H9 (cell line): ENCODE data around the gene CTF1. TPM values are rescaled to one million over a fixed set of nuclear protein-coding genes. Genes with fewer than 3 reads are reported as not detected.

Experiments used
- DNase-seq: peaks from one replicate; pipeline ENCODE4 v3.0.0-alpha.2; 2017
- H2AFZ ChIP-seq: one replicate; pipeline ENCODE4 v1.6.1; 2013; ENCODE audit warnings: mild to moderate bottlenecking, low read length, control low read depth, moderate library complexity
- H2AK5ac ChIP-seq: 2 replicates; pipeline ENCODE4 v1.6.1; 2013; ENCODE audit warnings: low read length, control low read depth, mixed read lengths; ENCODE audit not compliant: insufficient read length
- H2BK120ac ChIP-seq: one replicate; pipeline ENCODE4 v1.6.1; 2013; ENCODE audit warnings: low read depth, mild to moderate bottlenecking, low read length, control low read depth, inconsistent platforms; ENCODE audit not compliant: poor library complexity, severe bottlenecking
- H2BK12ac ChIP-seq: 2 replicates; pipeline ENCODE4 v1.6.1; 2013; ENCODE audit warnings: low read length, control low read depth, mixed read lengths, low read depth; ENCODE audit not compliant: insufficient read length
- H2BK15ac ChIP-seq: 2 replicates; pipeline ENCODE4 v1.6.1; 2013; ENCODE audit warnings: low read depth, low read length, control low read depth
- H2BK20ac ChIP-seq: one replicate; pipeline ENCODE4 v1.6.1; 2013; ENCODE audit warnings: low read depth, mild to moderate bottlenecking, low read length, control low read depth, inconsistent platforms; ENCODE audit not compliant: poor library complexity, severe bottlenecking
- H2BK5ac ChIP-seq: 2 replicates; pipeline ENCODE4 v1.6.1; 2013; ENCODE audit warnings: low read length, control low read depth, mixed read lengths; ENCODE audit not compliant: insufficient read length
- H3K14ac ChIP-seq: 2 replicates; pipeline ENCODE4 v1.6.1; 2013; ENCODE audit warnings: low read length, control low read depth; ENCODE audit not compliant: insufficient read depth
- H3K18ac ChIP-seq: 2 replicates; pipeline ENCODE4 v1.6.1; 2013; ENCODE audit warnings: low read depth, mild to moderate bottlenecking, mixed read lengths, low read length, control low read depth; ENCODE audit not compliant: insufficient read length
- H3K23ac ChIP-seq: 2 replicates; pipeline ENCODE4 v1.6.1; 2013; ENCODE audit warnings: low read length, control low read depth, mixed read lengths, low read depth; ENCODE audit not compliant: insufficient read length
- H3K23me2 ChIP-seq: 2 replicates; pipeline ENCODE4 v1.6.1; 2013; ENCODE audit warnings: low read depth, mild to moderate bottlenecking, mixed read lengths, low read length, control low read depth; ENCODE audit not compliant: insufficient read length, poor library complexity, severe bottlenecking
- H3K27ac ChIP-seq: 2 replicates; pipeline ENCODE4 v1.5.1; 2013; ENCODE audit warnings: low read length, control low read depth, mixed read lengths, low read depth; ENCODE audit not compliant: insufficient read length
- H3K27me3 ChIP-seq: 2 replicates; pipeline ENCODE4 v1.6.1; 2013; ENCODE audit warnings: low read length, control low read depth, inconsistent platforms; ENCODE audit not compliant: insufficient read depth
- H3K4ac ChIP-seq: 2 replicates; pipeline ENCODE4 v1.6.1; 2013; ENCODE audit warnings: low read depth, mild to moderate bottlenecking, control low read depth, inconsistent platforms, low read length, moderate library complexity
- H3K4me1 ChIP-seq: 2 replicates; pipeline ENCODE4 v1.6.1; 2013; ENCODE audit warnings: low read length, control low read depth, inconsistent platforms; ENCODE audit not compliant: insufficient read depth
- H3K4me2 ChIP-seq: 2 replicates; pipeline ENCODE4 v1.6.1; 2013; ENCODE audit warnings: low read length, control low read depth, mixed read lengths; ENCODE audit not compliant: insufficient read length, insufficient read depth
- H3K56ac ChIP-seq: 2 replicates; pipeline ENCODE4 v1.6.1; 2013; ENCODE audit warnings: low read depth, mild to moderate bottlenecking, mixed read lengths, low read length, control low read depth; ENCODE audit not compliant: insufficient read length
- H3K79me1 ChIP-seq: 2 replicates; pipeline ENCODE4 v1.6.1; 2013; ENCODE audit warnings: low read depth, mild to moderate bottlenecking, moderate library complexity, low read length, control low read depth, inconsistent platforms; ENCODE audit not compliant: insufficient read depth, poor library complexity, severe bottlenecking
- H3K79me2 ChIP-seq: 2 replicates; pipeline ENCODE4 v1.6.1; 2013; ENCODE audit warnings: low read length, control low read depth, inconsistent platforms; ENCODE audit not compliant: insufficient read depth
- H3K9ac ChIP-seq: 2 replicates; pipeline ENCODE4 v1.6.1; 2013; ENCODE audit warnings: low read length, control low read depth, mixed read lengths; ENCODE audit not compliant: insufficient read length; ENCODE audit errors: extremely low read depth
- H3K9me3 ChIP-seq: one replicate; pipeline ENCODE4 v1.6.1; 2013; ENCODE audit warnings: low read depth, low read length, inconsistent platforms; ENCODE audit not compliant: control insufficient read depth
- H3T11ph ChIP-seq: one replicate; pipeline ENCODE4 v1.6.1; 2013; ENCODE audit warnings: mild to moderate bottlenecking, low read length, control low read depth, inconsistent platforms
- H4K20me1 ChIP-seq: one replicate; pipeline ENCODE4 v1.6.1; 2013; ENCODE audit not compliant: control insufficient read depth, insufficient read length, insufficient read depth
- H4K5ac ChIP-seq: 2 replicates; pipeline ENCODE4 v1.6.1; 2013; ENCODE audit warnings: low read depth, mild to moderate bottlenecking, mixed read lengths, low read length, control low read depth; ENCODE audit not compliant: insufficient read length
- H4K8ac ChIP-seq: replicated peaks from 2 replicates; pipeline ENCODE4 v1.6.1; 2013; ENCODE audit warnings: low read length, control low read depth, mixed read lengths, low read depth; ENCODE audit not compliant: insufficient read length
- H4K91ac ChIP-seq: 2 replicates; pipeline ENCODE4 v1.6.1; 2013; ENCODE audit warnings: low read depth, mild to moderate bottlenecking, moderate library complexity, mixed read lengths, low read length, control low read depth; ENCODE audit not compliant: insufficient read length
- H3K27ac Mint-ChIP-seq, 3 experiments: 2 replicates in 2 of 3; 3 replicates in 1 of 3; pipeline ENCODE4 v1.8.0; 2020 to 2021; ENCODE audit warnings: mixed read lengths in 3 of 3, mild to moderate bottlenecking in 1 of 3, moderate library complexity in 1 of 3
- H3K27me3 Mint-ChIP-seq: 2 replicates; pipeline ENCODE4 v1.8.0; 2021; ENCODE audit warnings: low read depth, mild to moderate bottlenecking, moderate library complexity, mixed read lengths
- H3K36me3 Mint-ChIP-seq, 3 experiments: 2 replicates in 2 of 3; 3 replicates in 1 of 3; pipeline ENCODE4 v1.8.0; 2020 to 2021; ENCODE audit warnings: low read depth in 3 of 3, mixed read lengths in 3 of 3; ENCODE audit not compliant: insufficient read depth in 1 of 3
- H3K4me1 Mint-ChIP-seq, 2 experiments: 2 replicates each; pipeline ENCODE4 v1.8.0; 2020; ENCODE audit warnings: mixed read lengths in 2 of 2
- H3K4me3 Mint-ChIP-seq, 2 experiments: 2 replicates in 1 of 2; 3 replicates in 1 of 2; pipeline ENCODE4 v1.8.0; 2020 to 2021; ENCODE audit warnings: mild to moderate bottlenecking in 2 of 2, mixed read lengths in 2 of 2, moderate library complexity in 1 of 2
- H3K9me3 Mint-ChIP-seq, 2 experiments: 2 replicates in 1 of 2; 3 replicates in 1 of 2; pipeline ENCODE4 v1.8.0; 2020; ENCODE audit warnings: mild to moderate bottlenecking in 2 of 2, mixed read lengths in 2 of 2, moderate library complexity in 1 of 2
- CTCF ChIP-seq: fragments of 200-600 bp; sonication (generic); conservative IDR thresholded peaks from 3 replicates; pipeline ENCODE4 v1.8.0; 2021; ENCODE audit warnings: antibody characterized with exemption, mild to moderate bottlenecking
- WGBS: extraction: QIAGEN DNeasy Blood & Tissue Kit; methylation state at CpG from one replicate; pipeline ENCODE4 v1.1.7; 2013; ENCODE audit warnings: missing lambda C conversion rate, low lambda C conversion rate, mixed read lengths; ENCODE audit not compliant: insufficient read length; ENCODE audit errors: extremely low coverage; 5-methylcytosine and 5-hydroxymethylcytosine counted together
- total RNA-seq: library from RNA; stranded (reverse); gene quantifications from 2 replicates; pipeline ENCODE4 v1.2.1, GENCODE V29; 2021

CTF1 gene
- total RNA-seq, 1 experiment from 2014 or later = 0.72 TPM

DNA sequence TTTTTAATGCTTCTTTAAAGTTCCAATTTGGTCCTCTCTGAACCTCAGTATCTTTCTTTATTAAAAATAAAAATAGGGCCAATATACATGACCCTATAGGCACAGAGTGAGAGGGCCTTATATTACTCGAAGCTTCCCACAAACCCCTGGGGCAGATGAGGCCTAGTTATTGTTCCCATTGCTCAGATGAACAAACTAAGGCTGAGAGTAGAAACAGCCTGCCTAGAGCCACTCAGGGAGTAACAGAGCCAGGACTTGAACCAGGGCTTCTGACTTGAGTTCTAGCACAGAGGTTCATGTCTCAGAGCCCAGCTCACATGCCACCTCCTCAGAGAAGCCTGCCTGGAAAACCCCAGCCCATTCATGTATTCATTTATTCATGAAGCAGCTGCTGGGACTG lies 10.3 kb upstream of the CTF1 start:
- no peak overlapping the region for H4K8ac ChIP-seq
- no peaks in the 10 kb centered on the region for H3K79me1 ChIP-seq
- no peak overlapping the region for H2AK5ac ChIP-seq
- no peak overlapping the region for H3K27ac ChIP-seq
- no peak overlapping the region for H2BK12ac ChIP-seq
- TF ChIP-seq CTCF = no peak
- H3T11ph ChIP-seq = no peak overlapping the region
- H3K9me3 Mint-ChIP-seq = no peaks in the 10 kb centered on the region
- no peaks in the 10 kb centered on the region for H3K4me1 ChIP-seq
- WGBS = no CpG with 5 or more reads among the region's 1 CpG
- H3K9ac ChIP-seq = no peak overlapping the region
- H3K14ac ChIP-seq = no peak overlapping the region
- no peaks in the 10 kb centered on the region for H3K79me2 ChIP-seq
- no peak overlapping the region for H2BK120ac ChIP-seq
- no peak overlapping the region for H3K56ac ChIP-seq
- no peaks in the 10 kb centered on the region for H3K23me2 ChIP-seq
- no peak overlapping the region for H3K4me2 ChIP-seq
- H3K27me3 ChIP-seq = no peaks in the 10 kb centered on the region
- H4K91ac ChIP-seq = no peak overlapping the region
- DNase-seq = no peak
- H3K4me3 Mint-ChIP-seq = no peak overlapping the region
- peaks cover 5 to 25% (median 20%) of the 10 kb centered on the region in 3 experiments; a peak in 6 of 7 replicates for H3K36me3 Mint-ChIP-seq
- no peaks in the 10 kb centered on the region for H3K9me3 ChIP-seq
- H3K4me1 Mint-ChIP-seq = peaks cover 4 to 9% of the 10 kb centered on the region in 2 experiments; a peak in 3 of 4 replicates
- no peaks in the 10 kb centered on the region; the same call in 1 of the 2 replicates for H3K27me3 Mint-ChIP-seq
- no peak overlapping the region for H2BK15ac ChIP-seq
- H2AFZ ChIP-seq = no peak overlapping the region
- H3K23ac ChIP-seq = no peak overlapping the region
- no peak overlapping the region for H3K18ac ChIP-seq
- no peak overlapping the region for H2BK20ac ChIP-seq
- H3K27ac Mint-ChIP-seq = peak overlapping the region in 1 of 3 experiments; percentile 25; a peak in 1 of 7 replicates
- H4K5ac ChIP-seq = no peak overlapping the region
- no peak overlapping the region for H3K4ac ChIP-seq
- peaks cover under 1% of the 10 kb centered on the region for H4K20me1 ChIP-seq
- no peak overlapping the region for H2BK5ac ChIP-seq
